Measurements from ENCODE around the gene IRF9. TPM values are rescaled to one million over a fixed set of nuclear protein-coding genes. Genes with fewer than 3 reads are reported as not detected.

Gene IRF9
- total and polyA plus RNA-seq, 2 of the 4 experiments (the other 2 are of a cell fraction), result 25.6 to 34.6 TPM

DNA sequence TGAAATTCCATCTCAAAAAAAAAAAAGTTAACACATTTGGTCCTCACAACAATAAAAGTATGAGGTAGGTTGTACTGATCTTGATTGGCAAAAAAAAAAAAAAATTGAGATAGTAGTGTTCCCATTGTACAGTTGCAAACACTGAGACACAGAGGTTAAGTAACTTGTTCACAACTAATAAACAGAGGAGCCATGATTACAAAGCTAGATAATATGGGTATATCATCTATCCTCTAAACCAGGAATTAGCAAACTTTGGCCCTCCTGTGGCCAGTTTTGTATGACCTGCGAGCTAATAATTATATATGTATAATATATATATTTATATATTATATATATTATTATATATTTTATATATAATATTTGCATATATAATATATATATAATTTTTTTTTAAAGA lies 27.3 kb upstream of the IRF9 start:
- Histone ChIP-seq H3K4me1 (ENCODE audit: control insufficient read depth, insufficient read depth, low read length) (peaks cover 8% of the 10 kb centered on the region; the same call in 1 of the 2 replicates), H2BK5ac (ENCODE audit: low read depth, low read length, poor library complexity, severe bottlenecking) (no peak overlapping the region), H3K14ac (replicated peaks; ENCODE audit: low read depth, low read length) (no peak overlapping the region), H3K4me2 (ENCODE audit: low read depth, low read length) (no peak overlapping the region), H4K5ac (ENCODE audit: low read depth, low read length) (no peak overlapping the region), H4K8ac (ENCODE audit: low read depth in 2 of 2, low read length in 2 of 2) (no peak overlapping the region), H3K9me1 (ENCODE audit: insufficient read depth, low read length) (peaks cover 17% of the 10 kb centered on the region), H4K20me1 (ENCODE audit: insufficient read depth, low read length) (peaks cover 10% of the 10 kb centered on the region; the same call in 1 of the 2 replicates), H3K4me3 (ENCODE audit: insufficient read depth, low read depth, low read length) (no peak overlapping the region), H2AK9ac (replicated peaks; ENCODE audit: low read depth, low read length, poor library complexity) (no peak overlapping the region), H3K23ac (ENCODE audit: low read depth, low read length) (no peak overlapping the region), H4K91ac (ENCODE audit: insufficient read depth, low read depth, low read length) (no peak overlapping the region), H3K9ac (ENCODE audit: low read depth, low read length) (no peak overlapping the region), H3K9me3 (ENCODE audit: control insufficient read depth, insufficient read depth, low read length) (no peaks in the 10 kb centered on the region), H2BK20ac (ENCODE audit: low read depth, low read length) (no peak overlapping the region), H2AK5ac (ENCODE audit: low read depth, low read length) (no peak overlapping the region), H3K27ac (ENCODE audit: insufficient read depth, low read length) (no peak overlapping the region), H3K36me3 (ENCODE audit: control insufficient read depth, insufficient read depth, low read length) (peaks cover 14% of the 10 kb centered on the region), H2BK15ac (ENCODE audit: low read depth, low read length) (no peak overlapping the region), H3K56ac (ENCODE audit: extremely low read depth, insufficient read depth, low read length) (no peak overlapping the region), H3K79me1 (ENCODE audit: low read depth in 1 of 2, low read length in 2 of 2) (peaks cover 11 to 26% of the 10 kb centered on the region in 2 experiments; a peak in 3 of 4 replicates), H2AFZ (replicated peaks; ENCODE audit: low read length, poor library complexity) (no peak overlapping the region), H2BK120ac (ENCODE audit: low read depth, low read length) (no peak overlapping the region), H3K27me3 (ENCODE audit: control insufficient read depth, insufficient read depth, low read length) (no peaks in the 10 kb centered on the region), H3K4ac (ENCODE audit: low read depth, low read length) (no peak overlapping the region), H3K18ac (ENCODE audit: low read depth, low read length) (no peak overlapping the region)
- no TSS peak for BruUV-seq (replicated peaks)
- intact Hi-C loops (cut with micrococcal nuclease) (no loop called here), dilution Hi-C loops (cut with HindIII; ENCODE audit: low sequenced_read_pairs, unreplicated experiment) (no loop called here), in situ Hi-C loops (cut with MboI; ENCODE audit: low sequenced_read_pairs) (loop anchor here (10.0 to 25.0 kb wide), 3 partner anchors 301 to 1046 kb away; partner anchors contain the start of genes ACIN1, BCL2L2, C14orf119 and PABPN1)
- CTCF ChIA-PET, result interaction anchor here (1.1 kb wide), 1 partner anchor 27 kb away, joined by 4 read pairs; the partner anchor contains the start of gene IRF9
- no CpG with 5 or more reads among the region's 1 CpG for WGBS, 2 experiments (ENCODE audit: extremely low coverage in 2 of 2, insufficient read length in 1 of 2)
- TF ChIP-seq MAZ (IDR thresholded peaks at IDR 0.05; ENCODE audit: borderline replicate concordance, low read depth, low read length) (no peak), MAFK (IDR thresholded peaks at IDR 0.05; ENCODE audit: low read depth, low read length) (no peak), NFE2L2 (IDR thresholded peaks at IDR 0.05; ENCODE audit: low read depth, low read length) (no peak), POLR2A (IDR thresholded peaks at IDR 0.05; ENCODE audit: low read depth, low read length) (no peak), CHD1 (IDR thresholded peaks at IDR 0.05; ENCODE audit: low read depth, low read length) (no peak), RFX5 (IDR thresholded peaks at IDR 0.05; ENCODE audit: low read depth, low read length) (no peak), RCOR1 (IDR thresholded peaks at IDR 0.05; ENCODE audit: insufficient replicate concordance, low read length) (no peak), MXI1 (IDR thresholded peaks at IDR 0.05; ENCODE audit: borderline replicate concordance, low read depth, low read length) (no peak), CEBPB (IDR thresholded peaks at IDR 0.05; ENCODE audit: low read depth, low read length) (no peak), BHLHE40 (IDR thresholded peaks at IDR 0.05; ENCODE audit: low read depth, low read length) (no peak), RAD21 (IDR thresholded peaks at IDR 0.05; ENCODE audit: low read length) (no peak), FOS (IDR thresholded peaks at IDR 0.05; ENCODE audit: low read depth, low read length) (no peak), CTCF (conservative IDR thresholded peaks at IDR 0.05; ENCODE audit: low read depth, low read length) (no peak), SMC3 (IDR thresholded peaks at IDR 0.05; ENCODE audit: low read depth, low read length) (no peak)
- TF ChIP-seq, protein P1, sequence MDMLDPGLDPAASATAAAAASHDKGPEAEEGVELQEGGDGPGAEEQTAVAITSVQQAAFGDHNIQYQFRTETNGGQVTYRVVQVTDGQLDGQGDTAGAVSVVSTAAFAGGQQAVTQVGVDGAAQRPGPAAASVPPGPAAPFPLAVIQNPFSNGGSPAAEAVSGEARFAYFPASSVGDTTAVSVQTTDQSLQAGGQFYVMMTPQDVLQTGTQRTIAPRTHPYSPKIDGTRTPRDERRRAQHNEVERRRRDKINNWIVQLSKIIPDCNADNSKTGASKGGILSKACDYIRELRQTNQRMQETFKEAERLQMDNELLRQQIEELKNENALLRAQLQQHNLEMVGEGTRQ (IDR thresholded peaks at IDR 0.05; ENCODE audit: low read depth, low read length), result no peak
- TF ChIP-seq, protein P2, sequence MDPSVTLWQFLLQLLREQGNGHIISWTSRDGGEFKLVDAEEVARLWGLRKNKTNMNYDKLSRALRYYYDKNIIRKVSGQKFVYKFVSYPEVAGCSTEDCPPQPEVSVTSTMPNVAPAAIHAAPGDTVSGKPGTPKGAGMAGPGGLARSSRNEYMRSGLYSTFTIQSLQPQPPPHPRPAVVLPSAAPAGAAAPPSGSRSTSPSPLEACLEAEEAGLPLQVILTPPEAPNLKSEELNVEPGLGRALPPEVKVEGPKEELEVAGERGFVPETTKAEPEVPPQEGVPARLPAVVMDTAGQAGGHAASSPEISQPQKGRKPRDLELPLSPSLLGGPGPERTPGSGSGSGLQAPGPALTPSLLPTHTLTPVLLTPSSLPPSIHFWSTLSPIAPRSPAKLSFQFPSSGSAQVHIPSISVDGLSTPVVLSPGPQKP (IDR thresholded peaks at IDR 0.05; ENCODE audit: borderline replicate concordance, low read depth, low read length), result no peak
- no peak for ATAC-seq (ENCODE audit: low read depth)
- no peak for DNase-seq
- POLR2A ChIA-PET (ENCODE audit: unreplicated experiment), result interaction anchor here (0.7 kb wide), 1 partner anchor 207 kb away, joined by 6 read pairs; no protein-coding TSS in a partner anchor

Data from IMR-90 (cell line).